HepG2 (cell line): ENCODE results near the gene PRPF38B. TPM values are rescaled to one million over a fixed set of nuclear protein-coding genes. Genes with fewer than 3 reads are reported as not detected.

Source experiments
- ATAC-seq: fragments of 200-7000 bp; cut with Tn5 transposase; 3 replicates; pipeline ENCODE4 v1.9.1; 2020; ENCODE audit warnings: mild to moderate bottlenecking, moderate library complexity
- BruUV-seq: library from RNA; stranded (reverse); fragments of 400-500 nt; replicated peaks from 2 replicates; lab custom pipeline; 2021; lab: Mats Ljungman, UMichigan
- CTCF ChIA-PET: fragments of 300-600 bp; formaldehyde crosslinking; extraction: SDS; loops from one replicate; lab custom pipeline; 2021; ENCODE audit warnings: low total read pairs, inconsistent platforms, low intra/inter-chr PET ratio; lab: Yijun Ruan, JAX
- POLR2A ChIA-PET: fragments of 350-600 bp; sonication (Branson Sonifier 250); formaldehyde crosslinking; loops from one replicate; lab custom pipeline; 2020; ENCODE audit warnings: antibody characterized with exemption, inconsistent platforms; lab: Yijun Ruan, JAX
- DNase-seq: peaks from one replicate; pipeline ENCODE4 v3.0.0-alpha.2; 2015; ENCODE audit warnings: low spot score
- FAIRE-seq: peaks from 3 replicates; lab custom pipeline; 2011; peaks lifted over from hg19 to GRCh38; lab: Jason Lieb, UNC
- H2AFZ ChIP-seq: one replicate; pipeline ENCODE4 v1.6.1; 2011; ENCODE audit warnings: low read length, inconsistent platforms
- H3K27ac ChIP-seq: fragments of 300-600 bp; 3 replicates; pipeline ENCODE4 v1.8.0; 2011; ENCODE audit warnings: mixed run types, mild to moderate bottlenecking, mixed read lengths, low read length, inconsistent platforms; ENCODE audit not compliant: insufficient read depth; ENCODE audit errors: extremely low read length
- H3K27me3 ChIP-seq, 2 experiments: fragments of 200-600 bp in 1 of 2; 2 replicates in 1 of 2; 3 replicates in 1 of 2; pipeline versions ENCODE4 v1.6.0 to v1.8.0; 2011; ENCODE audit warnings: low read length in 2 of 2, mild to moderate bottlenecking in 2 of 2, moderate library complexity in 2 of 2, inconsistent platforms in 1 of 2; ENCODE audit not compliant: insufficient read depth in 2 of 2, control insufficient read depth in 1 of 2
- H3K36me3 ChIP-seq, 2 experiments: fragments of 200-600 bp in 1 of 2; replicated peaks in 1 of 2; 2 replicates in 1 of 2; 3 replicates in 1 of 2; pipeline versions ENCODE4 v1.5.1 to v1.8.0; 2011; ENCODE audit warnings: low read length in 2 of 2, inconsistent platforms in 1 of 2; ENCODE audit not compliant: insufficient read depth in 2 of 2, control insufficient read depth in 1 of 2
- H3K4me1 ChIP-seq: 2 replicates; pipeline ENCODE4 v1.5.1; 2012; ENCODE audit warnings: low read length, inconsistent platforms; ENCODE audit not compliant: insufficient read depth
- H3K4me2 ChIP-seq: 2 replicates; pipeline ENCODE4 v1.6.0; 2011; ENCODE audit warnings: low read depth, low read length, inconsistent platforms
- H3K4me3 ChIP-seq, 3 experiments: fragments of 200-600 bp in 1 of 3; sonication (generic), shearing (Covaris generic) in 1 of 3; replicated peaks in 1 of 3; 2 replicates each; pipeline ENCODE4 v1.5.1; 2011 to 2016; ENCODE audit warnings: low read length in 3 of 3, inconsistent platforms in 2 of 3, low read depth in 2 of 3, mild to moderate bottlenecking in 2 of 3, control low read depth in 1 of 3, mixed read lengths in 1 of 3; ENCODE audit not compliant: insufficient read depth in 1 of 3
- H3K79me2 ChIP-seq: one replicate; pipeline ENCODE4 v1.6.1; 2011; ENCODE audit warnings: low read length, inconsistent platforms; ENCODE audit not compliant: insufficient read depth
- H3K9ac ChIP-seq: 2 replicates; pipeline ENCODE4 v1.6.0; 2011; ENCODE audit warnings: mild to moderate bottlenecking, low read depth, low read length, inconsistent platforms; ENCODE audit not compliant: insufficient read depth
- H3K9me3 ChIP-seq: 2 replicates; pipeline ENCODE4 v1.5.1; 2012; ENCODE audit warnings: mild to moderate bottlenecking, low read length
- H4K20me1 ChIP-seq: 2 replicates; pipeline ENCODE4 v1.6.0; 2011; ENCODE audit warnings: inconsistent platforms, mild to moderate bottlenecking, low read length, moderate library complexity; ENCODE audit not compliant: insufficient read depth
- DBP ChIP-seq: sonication (generic); formaldehyde crosslinking; IDR thresholded peaks from 2 replicates; pipeline ENCODE4 v1.4.0; 2020; ENCODE audit warnings: missing genetic modification reagents; ENCODE audit errors: not compliant biosample characterization
- DPF2 ChIP-seq: sonication (generic); formaldehyde crosslinking; IDR thresholded peaks from 2 replicates; pipeline ENCODE4 v1.4.0; 2020; ENCODE audit warnings: mild to moderate bottlenecking, low read depth, missing genetic modification reagents, borderline replicate concordance
- GZF1 ChIP-seq: sonication (generic); formaldehyde crosslinking; IDR thresholded peaks from 2 replicates; pipeline ENCODE4 v1.5.1; 2020; ENCODE audit warnings: mild to moderate bottlenecking, missing genetic modification reagents
- KMT2A ChIP-seq: sonication (generic); formaldehyde crosslinking; IDR thresholded peaks from 2 replicates; pipeline ENCODE4 v1.4.0; 2020; ENCODE audit warnings: missing genetic modification reagents
- NRL ChIP-seq: sonication (generic); formaldehyde crosslinking; IDR thresholded peaks from 2 replicates; pipeline ENCODE4 v1.5.0; 2020; ENCODE audit warnings: missing genetic modification reagents, mild to moderate bottlenecking, moderate library complexity, borderline replicate concordance
- TAF15 ChIP-seq: fragments of 200-400 bp; formaldehyde crosslinking; IDR thresholded peaks from one replicate; pipeline ENCODE4 v1.6.1; 2018; ENCODE audit warnings: mild to moderate bottlenecking, low read depth, low read length; ENCODE audit not compliant: poor library complexity, severe bottlenecking
- ZC3H13 ChIP-seq: sonication (generic); formaldehyde crosslinking; IDR thresholded peaks from 2 replicates; pipeline ENCODE4 v1.8.1; 2023; ENCODE audit warnings: mild to moderate bottlenecking, missing genetic modification reagents, moderate library complexity
- ZNF251 ChIP-seq: sonication (generic); formaldehyde crosslinking; IDR thresholded peaks from 2 replicates; pipeline ENCODE4 v1.9.0; 2021; ENCODE audit warnings: mild to moderate bottlenecking, missing genetic modification reagents
- ZNF460 ChIP-seq: sonication (generic); formaldehyde crosslinking; IDR thresholded peaks from 2 replicates; pipeline ENCODE4 v1.5.1; 2020; ENCODE audit warnings: missing genetic modification reagents, mild to moderate bottlenecking, borderline replicate concordance
- ZNF558 ChIP-seq: sonication (generic); formaldehyde crosslinking; IDR thresholded peaks from 2 replicates; pipeline ENCODE4 v1.9.0; 2022; ENCODE audit warnings: mild to moderate bottlenecking, missing genetic modification reagents, borderline replicate concordance
- WGBS: methylation state at CpG from one replicate; pipeline ENCODE4 v1.1.6; 2017; ENCODE audit warnings: low lambda C conversion rate; 5-methylcytosine and 5-hydroxymethylcytosine counted together
- in situ Hi-C: cut with HindIII; loops from 2 replicates; pipeline ENCODE4 v1.10.0; 2017; ENCODE audit warnings: low pct_unique_long_range_greater_than_20kb; ENCODE audit not compliant: extremely low pct_ligation_motif_present
- intact Hi-C: fragments of 100-400 bp; cut with micrococcal nuclease; formaldehyde crosslinking; loops from one replicate; pipeline ENCODE4 v1.10.0; 2022; ENCODE audit not compliant: unreplicated experiment
- polyA plus RNA-seq, 8 experiments: library from polyadenylated mRNA; depleted of rRNA in 3 of 8; stranded (reverse) in 7 of 8; unstranded in 1 of 8; fragments of >200 nt; fragmentation: Illumina TruSeq in 4 of 8; extraction: Trizol in 4 of 8; gene quantifications; 2 replicates each; pipeline versions ENCODE4 v1.2.1 to v1.2.3, GENCODE V29; 2011 to 2016; ENCODE audit warnings: low read depth in 4 of 8, missing spikeins in 1 of 8, mixed read lengths in 1 of 8; ENCODE audit not compliant: insufficient read depth in 1 of 8
- total RNA-seq, 5 experiments: library from RNA; depleted of rRNA; stranded (reverse); fragments of >200 nt; fragmentation: Illumina TruSeq; extraction: Trizol; gene quantifications; 2 replicates each; pipeline ENCODE4 v1.2.3, GENCODE V29; 2016; ENCODE audit warnings: low read depth in 1 of 5

Gene PRPF38B
- total and polyA plus RNA-seq, 2 of the 13 experiments (the other 11 are each of a cell fraction or from before 2014, with no cell fraction given) = 25.7 to 29.7 TPM

- CTCF ChIA-PET = no interaction called here
- WGBS = 56% methylated on average over 1 of the region's 2 CpGs
- TF ChIP-seq ZNF251 (CRISPR knock-in tag) = no peak
- no peak for TF ChIP-seq KMT2A (CRISPR knock-in tag)
- TF ChIP-seq ZNF460 (CRISPR knock-in tag) = no peak
- no peak for TF ChIP-seq DPF2 (CRISPR knock-in tag)
- no peak for TF ChIP-seq ZC3H13 (CRISPR knock-in tag)
- TF ChIP-seq DBP (CRISPR knock-in tag) = no peak
- TF ChIP-seq GZF1 (CRISPR knock-in tag) = no peak
- no peak for TF ChIP-seq ZNF558 (CRISPR knock-in tag)
- TF ChIP-seq NRL (CRISPR knock-in tag) = no peak
- TF ChIP-seq TAF15 = no peak
These were observed 21.0 kb upstream of the PRPF38B start for GRCh38 chr1:108671143-108671542.

More at GRCh38 chr1:108671143-108671542, 21.0 kb upstream of the PRPF38B start:
- in situ Hi-C loops (no loop called here), intact Hi-C loops (no loop called here)
- H3K36me3 ChIP-seq = no peaks in the 10 kb centered on the region
- H3K4me1 ChIP-seq = no peaks in the 10 kb centered on the region
- no peak overlapping the region for H3K4me3 ChIP-seq
- H3K9me3 ChIP-seq = no peaks in the 10 kb centered on the region
- H2AFZ ChIP-seq = no peak overlapping the region
- DNase-seq (no peak), FAIRE-seq (no peak), ATAC-seq (no peak)
- BruUV-seq = no TSS peak
- no peak overlapping the region for H3K4me2 ChIP-seq
- H3K27me3 ChIP-seq = no peaks in the 10 kb centered on the region
- no peaks in the 10 kb centered on the region for H3K79me2 ChIP-seq
- POLR2A ChIA-PET = no interaction called here
- no peak overlapping the region for H3K27ac ChIP-seq
- no peaks in the 10 kb centered on the region for H4K20me1 ChIP-seq
- no peak overlapping the region for H3K9ac ChIP-seq
